HG03159 (cell line): ENCODE data around the gene C4orf36.
"Not testable (repeated sequence)": the region's sequence is repeated elsewhere in the genome, so short reads cannot be mapped to it uniquely, and the experiment has no call there.

Experiments
- ATAC-seq: cut with Tn5 transposase; IDR thresholded peaks from one replicate; pipeline ENCODE4 v1.9.1; 2021; ENCODE audit warnings: mild to moderate bottlenecking, moderate library complexity; ENCODE audit not compliant: unreplicated experiment

Gene C4orf36

DNA sequence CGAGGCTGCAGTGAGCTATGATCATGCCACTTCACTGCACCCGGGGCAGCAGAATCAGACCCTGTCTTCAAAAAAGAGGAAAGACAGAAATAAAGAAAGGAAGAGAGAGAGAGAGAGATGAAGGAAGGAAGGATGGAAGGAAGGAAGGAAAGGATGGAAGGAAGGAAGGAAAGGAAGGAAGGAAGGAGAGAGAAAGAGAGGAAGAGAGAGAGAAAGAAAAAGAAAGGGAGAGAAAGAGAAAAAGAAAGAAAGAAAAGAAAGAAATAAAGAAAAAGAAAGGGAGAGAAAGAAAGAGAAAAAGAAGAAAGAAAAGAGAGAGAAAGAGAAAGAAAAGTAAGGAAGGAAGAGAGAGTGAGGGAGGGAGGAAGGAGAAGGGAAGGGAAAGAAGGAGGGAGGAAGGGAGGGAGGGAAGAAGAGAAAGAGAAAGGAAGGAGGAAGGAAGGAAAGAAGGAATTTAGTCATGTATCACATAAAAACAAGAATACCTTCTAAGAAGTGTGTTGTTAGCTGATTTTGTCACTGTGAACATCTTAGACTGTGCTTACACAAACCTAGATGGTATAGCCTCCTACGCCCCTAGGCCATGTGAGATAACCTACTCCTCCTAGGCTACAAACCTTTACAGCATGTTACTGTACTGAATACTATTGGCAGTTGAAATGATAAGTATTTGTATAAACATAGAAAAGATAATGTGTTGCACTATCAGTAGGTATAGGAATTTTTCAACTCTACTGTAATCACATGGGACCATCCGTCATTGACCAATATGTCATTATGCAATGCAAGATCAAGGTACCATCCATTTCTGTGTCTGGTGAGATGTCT, 25.2 kb upstream of the C4orf36 start:
- no peak for ATAC-seq

DNA sequence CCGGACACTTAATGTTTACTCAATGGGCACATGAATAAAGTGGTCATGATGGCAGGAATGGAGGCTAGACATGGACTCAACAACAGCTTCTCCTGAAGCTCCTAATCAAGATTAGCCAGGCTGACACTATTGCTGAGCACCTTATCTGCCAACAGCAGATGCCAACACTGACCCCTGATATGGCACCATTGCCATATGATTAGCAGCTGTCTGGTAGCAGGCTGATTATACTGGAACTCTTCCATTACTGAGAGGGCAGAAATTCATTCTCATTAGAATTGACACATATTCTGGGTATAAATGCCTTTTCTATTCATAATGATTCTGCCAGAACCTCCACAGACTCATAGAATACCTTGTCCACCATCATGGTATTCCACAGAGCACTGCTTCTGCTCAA, 24.2 kb upstream of the C4orf36 start:
- ATAC-seq: no peak

DNA sequence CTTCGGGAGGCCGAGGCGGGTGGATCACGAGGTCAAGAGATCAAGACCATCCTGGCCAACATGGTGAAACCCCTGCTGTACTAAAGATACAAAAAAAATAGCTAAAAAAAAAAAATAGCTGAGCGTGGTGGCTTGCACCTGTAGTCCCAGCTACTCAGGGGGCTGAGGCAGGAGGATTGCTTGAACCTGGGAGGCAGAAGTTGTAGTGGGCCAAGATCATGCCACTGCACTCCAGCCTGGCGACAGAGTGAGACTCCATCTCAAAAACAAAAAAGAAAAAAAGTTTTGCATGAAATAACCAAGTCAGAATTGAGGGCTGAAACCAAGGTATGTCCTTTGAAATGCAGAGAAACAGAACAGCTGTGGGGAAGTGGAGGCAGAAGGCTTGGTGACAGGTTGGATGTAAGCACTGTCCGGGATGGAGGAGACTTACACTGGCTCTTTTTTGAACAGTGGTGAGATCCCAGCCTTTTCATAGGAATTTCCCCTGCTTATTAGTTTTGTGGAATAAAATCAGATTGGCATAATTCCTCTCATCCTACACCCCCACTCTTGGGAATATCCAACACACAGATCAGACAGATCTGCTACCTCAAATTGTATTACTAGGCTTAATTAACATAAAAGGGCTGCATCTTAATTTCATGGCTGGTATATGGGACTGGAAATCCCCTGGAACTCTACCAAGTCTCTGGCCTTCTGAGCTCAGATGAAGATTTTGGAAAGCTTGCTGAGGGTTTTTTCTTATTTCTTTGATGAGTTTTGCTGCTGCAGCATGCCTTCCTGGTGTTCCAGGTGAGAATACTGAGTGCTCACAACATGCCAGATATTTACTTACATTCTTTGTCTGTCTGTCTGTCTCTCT, 18.8 kb upstream of the C4orf36 start:
- no peak for ATAC-seq

DNA sequence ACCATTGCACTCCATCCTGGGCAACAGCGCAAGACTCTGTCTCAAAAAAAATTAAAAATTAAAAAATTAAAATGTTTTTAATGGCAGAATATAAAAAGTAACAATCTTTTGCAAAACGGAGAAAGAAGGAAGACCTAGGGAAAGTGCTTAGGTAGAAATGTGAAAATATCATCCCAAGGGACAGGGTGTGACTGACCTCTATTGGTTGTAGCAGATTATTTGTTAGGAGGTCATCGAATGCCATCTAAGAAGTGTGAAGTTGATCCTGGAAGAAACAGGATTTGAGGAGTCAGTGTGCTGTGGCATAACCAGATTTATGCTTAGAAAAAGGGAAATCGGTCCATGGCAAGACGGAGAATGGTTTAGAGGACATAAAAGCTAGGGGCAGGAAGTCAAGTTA, 18.1 kb upstream of the C4orf36 start:
- ATAC-seq: no peak

DNA sequence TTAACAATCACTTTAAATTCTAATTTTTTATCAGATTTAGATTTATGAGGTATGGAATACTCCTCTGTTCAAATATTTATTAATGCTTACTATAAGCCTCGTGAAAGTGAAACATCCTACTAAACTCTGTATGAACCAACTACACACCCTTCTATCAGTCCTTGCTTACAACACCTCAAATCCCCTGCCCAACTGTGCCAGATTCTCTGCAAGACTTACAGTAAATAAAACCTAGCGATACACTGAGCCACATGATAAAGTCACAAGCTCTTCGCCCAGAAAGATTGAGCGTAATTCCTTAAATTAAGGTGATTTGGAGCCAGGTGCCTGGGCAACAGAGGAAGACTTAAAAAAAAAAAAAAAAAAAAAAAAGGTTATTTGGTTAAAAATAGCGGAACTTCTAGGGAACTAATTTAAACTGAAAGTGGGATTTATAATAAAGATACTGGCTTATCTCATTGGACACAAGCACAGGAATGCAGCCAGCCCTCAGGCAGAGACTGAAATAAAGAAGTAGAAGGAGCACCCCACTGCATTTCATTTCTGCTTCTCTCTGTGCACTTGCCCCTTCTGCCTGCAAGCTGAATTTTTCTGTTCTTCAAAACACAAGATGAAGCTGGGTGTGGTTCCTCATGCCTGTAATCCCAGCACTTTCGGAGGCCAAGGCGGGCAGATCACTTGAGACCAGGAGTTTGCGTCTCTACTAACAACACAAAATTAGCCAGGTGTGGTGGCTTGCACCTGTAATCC, 17.5 kb upstream of the C4orf36 start:
- ATAC-seq: no peak

DNA sequence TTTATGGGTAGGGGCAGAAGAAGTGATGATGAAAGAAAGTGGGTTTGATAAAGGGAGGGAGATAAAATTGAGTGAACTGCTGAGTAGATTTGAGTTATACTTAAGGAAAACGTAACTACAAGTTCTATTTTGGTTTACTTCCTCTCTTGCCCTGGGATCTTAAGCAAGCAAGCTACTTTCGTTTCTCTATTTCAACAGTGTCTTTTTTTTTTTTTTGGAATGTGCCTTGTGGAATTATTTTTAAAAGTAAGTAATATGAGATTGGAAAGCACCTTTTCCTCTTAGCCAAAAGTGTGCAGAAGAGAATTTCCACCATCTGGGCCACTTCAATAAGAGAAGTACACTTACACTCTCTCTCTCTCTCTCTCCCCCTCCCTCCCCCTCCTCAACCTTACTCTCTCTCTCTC, 16.0 kb upstream of the C4orf36 start:
- no peak for ATAC-seq

DNA sequence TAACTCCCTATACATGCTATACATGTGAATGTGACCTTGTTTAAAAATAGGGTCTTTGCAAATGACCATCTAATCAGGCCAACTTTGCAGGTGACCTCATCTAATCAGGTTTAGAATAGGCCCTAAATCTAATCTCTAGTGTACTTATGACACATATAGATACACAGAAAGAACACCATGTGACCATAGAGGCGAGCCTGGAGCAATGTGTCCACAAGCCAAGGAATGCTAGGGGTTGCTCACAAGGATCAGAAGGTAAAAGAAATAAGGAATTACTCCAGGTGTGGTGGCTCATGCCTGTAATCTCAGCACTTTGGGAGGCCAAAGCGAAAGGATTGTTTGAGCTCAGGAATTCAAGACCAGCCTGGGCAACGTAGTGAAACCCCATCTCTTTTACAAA, 9.6 kb upstream of the C4orf36 start:
- ATAC-seq: no peak

DNA sequence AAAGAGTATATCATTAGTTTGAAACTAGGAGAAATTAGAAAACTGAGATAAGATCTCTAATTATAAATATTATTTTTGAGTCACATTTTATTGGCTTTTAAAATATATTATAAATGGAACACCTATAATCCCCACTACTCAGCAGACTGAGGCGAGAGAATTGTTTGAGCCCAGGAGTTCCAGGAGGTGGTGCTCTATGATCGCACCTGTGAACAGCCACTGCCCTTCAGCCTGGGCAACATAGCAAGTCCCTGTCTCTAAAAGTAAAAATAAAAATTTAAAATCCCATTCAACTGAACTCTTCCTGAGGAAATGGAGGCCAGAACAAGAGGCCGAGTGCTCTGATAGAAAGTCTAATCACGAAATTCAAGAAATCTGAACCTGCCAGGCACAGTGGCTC, 6.3 kb upstream of the C4orf36 start:
- ATAC-seq: no peak

DNA sequence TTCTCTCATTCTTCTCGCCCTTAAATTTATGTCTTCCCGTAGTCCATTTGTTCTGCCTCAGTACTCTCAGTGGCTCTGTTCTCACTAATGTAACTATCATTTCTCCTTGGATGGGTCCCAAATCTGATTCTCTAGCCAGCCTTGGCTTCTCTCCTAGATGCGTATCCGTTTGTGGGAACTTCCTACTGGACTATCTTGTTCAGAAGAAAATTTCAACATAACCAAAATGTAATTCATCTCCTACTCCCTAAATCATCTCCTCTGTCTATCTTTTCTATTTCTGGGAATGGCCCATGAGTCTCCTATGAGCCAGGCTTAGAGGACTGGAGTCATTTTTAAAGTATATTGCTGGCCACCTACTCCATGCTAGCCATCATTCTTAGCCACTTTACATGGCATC, 4.4 kb upstream of the C4orf36 start:
- no peak for ATAC-seq

DNA sequence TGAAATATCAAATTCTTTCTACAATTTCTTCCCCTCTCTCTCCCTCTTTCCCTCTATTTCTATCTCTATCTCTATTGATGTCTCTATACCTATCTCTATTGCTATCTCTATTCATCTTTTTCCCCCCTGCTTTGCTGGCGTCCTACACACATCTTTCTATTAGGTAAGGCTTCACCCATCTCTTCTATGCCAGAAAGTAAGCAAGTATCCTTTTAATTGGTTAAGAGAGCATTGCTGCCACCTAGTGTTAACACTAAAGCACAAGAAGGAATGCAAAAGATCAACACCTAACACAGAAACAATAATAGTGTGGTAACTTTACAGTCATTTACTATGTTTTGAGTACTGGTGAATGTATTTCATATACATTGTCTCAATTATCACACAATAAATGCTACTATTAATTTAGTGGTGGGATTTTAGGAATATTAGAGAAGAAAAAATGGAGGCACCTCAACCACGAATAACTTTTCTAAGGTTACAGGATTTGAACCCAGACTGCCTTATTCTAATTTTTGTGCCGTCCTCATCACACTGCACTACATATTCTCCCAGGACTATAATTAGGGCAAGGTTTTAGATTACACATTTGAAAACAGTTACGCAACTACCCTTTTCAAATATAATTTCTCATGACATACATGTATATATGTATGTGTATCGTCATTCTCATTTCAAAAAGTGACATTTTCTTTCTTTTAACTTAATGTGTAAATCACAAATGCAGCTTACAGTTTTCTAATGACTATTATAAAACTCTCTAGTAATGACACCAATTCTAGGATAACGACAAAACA, 3.7 kb upstream of the C4orf36 start:
- ATAC-seq: peak; percentile 48

DNA sequence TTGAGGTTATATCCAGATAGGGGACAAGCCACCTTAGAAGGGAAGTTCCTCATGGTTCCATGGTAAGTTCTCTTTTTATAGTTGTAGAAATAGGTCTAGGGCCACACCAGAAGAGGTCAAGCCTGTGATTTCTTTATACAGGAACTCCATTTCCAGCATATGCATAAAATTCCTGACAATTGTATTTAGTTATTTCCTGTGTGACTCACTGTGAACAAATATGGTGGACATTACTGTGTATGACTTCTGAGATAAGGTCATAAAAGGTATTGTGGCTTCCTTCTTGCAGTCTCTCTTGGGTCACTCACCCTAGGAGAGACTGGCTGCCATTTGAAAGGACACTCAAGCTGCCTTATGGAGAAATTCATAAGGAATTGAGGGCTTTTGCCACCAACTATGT, 2.2 kb upstream of the C4orf36 start:
- ATAC-seq: no peak

DNA sequence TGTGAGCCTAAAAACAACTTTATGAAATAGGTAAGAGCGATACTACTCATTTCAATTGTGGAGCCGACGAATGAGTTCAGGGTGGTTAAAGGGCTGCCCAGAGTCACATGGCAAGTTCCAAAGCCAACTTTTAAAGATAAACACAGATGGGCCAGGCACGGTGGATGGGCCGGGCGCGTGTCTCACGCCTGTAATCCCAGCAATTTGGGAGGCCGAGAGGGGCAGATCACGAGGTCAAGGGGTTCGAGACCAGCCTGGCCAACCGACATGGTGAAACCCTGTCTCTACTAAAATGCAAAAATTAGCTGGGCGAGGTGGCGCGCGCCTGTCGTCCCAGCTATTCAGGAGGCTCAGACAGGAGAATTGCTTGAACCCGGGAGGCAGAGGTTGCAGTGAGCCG, 914 bp upstream of the C4orf36 start:
- no peak for ATAC-seq

DNA sequence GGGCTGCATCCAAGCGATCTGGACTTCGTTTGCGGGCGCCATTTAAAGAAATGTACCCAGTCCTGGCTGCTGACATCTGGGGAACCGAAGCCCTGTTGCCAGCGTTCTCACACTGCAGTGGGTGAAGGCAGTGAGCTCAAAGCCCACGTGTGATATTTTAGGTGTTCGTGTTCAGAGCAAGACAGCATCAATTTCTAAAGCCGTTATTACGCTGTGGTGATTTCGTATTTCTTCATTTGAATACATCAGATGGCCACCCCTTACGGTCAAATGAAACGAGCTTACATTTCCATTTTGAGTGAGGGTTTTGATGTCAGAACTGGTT, 376 bp upstream of the C4orf36 start:
- ATAC-seq: peak; percentile 7

DNA sequence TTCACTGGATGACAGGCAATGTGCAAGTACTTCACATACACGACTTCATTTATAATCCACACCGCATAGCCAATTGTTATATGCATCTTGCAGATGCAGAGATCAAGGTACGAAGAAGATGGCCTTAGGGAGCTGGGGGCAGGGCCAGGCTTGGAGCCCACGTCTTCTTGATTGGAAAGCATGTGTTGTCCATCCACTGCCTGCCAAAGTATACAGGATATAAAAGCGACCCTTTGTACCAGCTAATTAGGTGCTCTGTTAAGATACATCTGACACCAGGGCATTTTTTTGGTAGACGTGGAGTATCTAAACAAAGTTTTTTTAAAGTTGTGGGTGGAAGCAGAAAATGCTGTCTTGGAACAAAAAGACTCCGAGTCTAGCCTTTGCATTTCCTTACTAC, 1.4 kb downstream of the C4orf36 start:
- no peak for ATAC-seq

DNA sequence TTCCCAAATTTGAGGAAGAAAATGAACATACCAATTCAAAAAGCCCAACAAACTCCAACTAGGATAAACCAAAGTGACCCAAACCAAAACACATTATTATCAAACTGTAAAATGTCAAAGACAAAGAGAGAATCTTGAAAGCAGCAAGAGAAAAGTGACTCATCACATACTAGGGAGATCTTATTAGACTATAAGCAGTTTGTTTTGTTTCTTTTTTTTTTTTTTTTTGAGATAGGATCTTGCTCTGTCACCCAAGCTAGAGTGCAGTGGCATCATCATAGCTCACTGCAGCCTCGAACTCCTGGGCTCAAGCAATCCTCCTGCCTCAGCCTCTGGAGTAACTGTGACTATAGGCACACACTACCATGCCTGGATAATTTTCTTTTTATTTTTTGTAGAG, 12.6 kb downstream of the C4orf36 start:
- ATAC-seq: no peak

DNA sequence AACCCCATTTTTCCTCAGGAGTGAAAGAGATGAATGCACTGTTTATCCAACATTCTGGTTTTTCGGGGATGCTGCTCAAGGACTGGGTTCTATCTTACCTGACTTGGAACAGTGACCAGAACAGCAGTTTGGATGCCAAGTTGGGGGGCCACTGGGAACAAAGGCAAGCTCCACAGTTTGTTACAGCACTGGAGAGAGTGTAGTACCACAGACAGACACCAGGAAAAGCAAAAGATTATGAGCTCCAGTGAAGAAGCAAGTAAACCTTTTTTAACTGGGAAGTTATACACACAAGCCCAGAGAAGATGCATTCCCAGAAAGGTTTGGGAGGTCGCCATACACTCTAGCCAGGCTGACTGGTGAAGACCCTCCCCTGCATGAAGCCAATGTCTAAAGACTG, 13.6 kb downstream of the C4orf36 start:
- ATAC-seq: no peak

DNA sequence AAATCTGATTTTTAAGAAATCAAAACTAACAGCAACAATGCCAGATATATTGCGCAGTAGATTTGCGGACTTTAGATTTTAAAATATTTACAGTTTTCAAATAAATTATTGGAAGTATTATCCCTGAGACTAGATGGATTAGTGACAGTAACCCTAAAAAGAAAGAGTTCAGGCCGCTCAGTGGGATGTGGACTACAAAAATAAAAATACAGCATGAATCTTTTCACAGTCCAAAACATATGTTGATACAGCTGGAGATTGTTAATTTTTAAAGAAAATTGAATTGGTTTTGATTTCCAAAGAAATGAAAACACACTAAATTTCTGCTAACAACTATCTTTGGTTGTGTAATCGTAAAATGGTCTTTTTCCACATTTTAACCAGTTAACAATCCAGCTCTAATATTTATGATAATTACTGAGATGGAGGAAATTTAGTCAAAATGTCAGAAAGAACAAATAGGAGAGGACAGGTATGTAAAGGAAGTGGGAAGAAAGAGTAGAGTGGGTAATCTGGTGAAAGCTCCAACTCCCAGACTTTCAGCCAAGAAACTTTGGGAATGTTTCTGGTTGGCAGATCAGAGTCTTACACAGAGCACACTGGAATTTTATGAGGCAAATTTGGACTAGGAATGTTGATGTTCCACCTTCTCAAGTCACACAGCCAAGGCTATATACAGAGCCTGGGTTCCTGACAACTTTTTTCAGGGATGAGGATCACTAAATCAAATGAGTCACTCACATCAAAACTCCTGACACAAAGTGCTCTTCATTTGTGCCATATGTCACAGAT, 15.1 kb downstream of the C4orf36 start:
- no peak for ATAC-seq

DNA sequence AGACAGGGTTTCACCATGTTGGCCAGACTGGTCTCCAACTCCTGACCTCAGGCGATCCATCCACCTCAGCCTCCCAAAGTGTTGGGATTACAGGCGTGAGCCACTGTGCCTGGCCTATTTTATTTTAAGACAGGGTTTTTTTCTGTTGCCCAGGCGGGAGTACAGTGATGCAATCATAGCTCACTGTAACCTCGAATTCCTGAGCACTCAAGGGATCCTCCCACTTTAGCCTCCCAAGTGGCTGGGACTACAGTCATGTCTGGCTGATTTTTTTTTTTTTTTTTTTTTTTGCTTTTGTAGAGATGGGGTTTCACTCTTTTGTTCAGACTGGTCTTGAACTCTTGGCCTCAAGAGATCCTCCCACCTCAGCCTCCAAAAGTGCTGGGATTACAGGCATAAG, 16.8 kb downstream of the C4orf36 start:
- not testable (repeated sequence) for ATAC-seq

DNA sequence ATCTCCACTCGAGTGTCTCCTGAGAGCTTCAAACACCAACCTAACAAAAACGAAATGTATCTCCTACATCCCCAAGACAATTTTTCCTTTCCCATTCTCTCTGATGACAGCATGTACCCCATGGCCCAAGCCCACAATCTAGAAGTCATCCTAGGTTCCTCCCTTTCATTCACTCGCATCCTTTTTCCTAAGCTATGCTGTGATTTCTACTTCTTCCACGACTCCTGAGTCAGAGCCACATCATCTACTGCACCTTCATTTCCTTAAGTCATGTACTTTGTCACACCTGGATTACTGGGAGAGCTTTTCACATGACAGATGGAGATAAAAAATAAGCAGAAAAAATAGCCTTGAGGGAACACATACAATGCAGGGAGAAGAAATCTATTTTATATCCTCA, 20.1 kb downstream of the C4orf36 start:
- no peak for ATAC-seq

DNA sequence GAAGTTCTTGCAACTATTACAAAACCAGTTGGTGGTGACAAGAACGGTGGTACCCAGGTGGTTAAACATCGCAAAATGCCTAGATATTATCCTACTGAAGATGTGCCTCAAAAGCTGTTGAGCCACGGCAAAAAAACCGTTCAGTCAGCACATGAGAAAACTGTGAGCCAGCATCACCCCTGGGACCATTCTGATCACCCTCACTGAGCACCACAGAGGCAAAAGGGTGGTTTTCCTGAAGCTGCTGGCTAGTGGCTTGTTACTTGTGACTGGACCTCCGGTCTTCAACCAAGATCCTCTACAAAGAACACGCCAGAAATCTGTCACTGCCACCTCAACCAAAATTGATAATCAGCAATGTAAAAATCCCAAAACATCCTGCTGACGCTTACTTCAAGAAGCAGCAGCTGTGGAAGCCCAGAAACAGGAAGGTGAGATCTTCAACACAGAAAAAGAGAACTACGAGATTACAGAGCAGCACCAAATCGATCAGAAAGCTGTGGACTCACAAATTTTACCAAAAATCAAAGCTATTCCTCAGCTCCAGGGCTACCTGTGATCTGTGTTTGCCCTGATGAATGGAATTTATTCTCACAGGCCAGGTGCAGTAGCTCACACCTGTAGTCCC, 21.7 kb downstream of the C4orf36 start:
- no peak for ATAC-seq
